HEK293 (cell line): Measurements from ENCODE around the gene CLDN1.

Experiments used
- CTCF ChIP-seq: fragments of 450-650 bp; formaldehyde crosslinking; IDR thresholded peaks from 2 replicates; pipeline ENCODE4 v1.5.1; 2016; ENCODE audit warnings: missing biosample characterization, missing genetic modification characterization
- SETDB1 ChIP-seq: IDR thresholded peaks from one replicate; pipeline ENCODE4 v1.6.1; 2017; ENCODE audit warnings: mild to moderate bottlenecking, low read length, moderate library complexity, mixed read lengths; ENCODE audit not compliant: insufficient read length
- WT1 ChIP-seq: fragments of 450-650 bp; formaldehyde crosslinking; IDR thresholded peaks from 2 replicates; pipeline ENCODE4 v1.5.1; 2016; ENCODE audit warnings: missing biosample characterization, missing genetic modification characterization
- ZBTB11 ChIP-seq: fragments of 450-650 bp; formaldehyde crosslinking; conservative IDR thresholded peaks from 2 replicates; pipeline ENCODE4 v1.5.1; 2016; ENCODE audit warnings: low read depth, missing biosample characterization, missing genetic modification characterization
- ZNF324 ChIP-seq: fragments of 450-650 bp; formaldehyde crosslinking; IDR thresholded peaks from 2 replicates; pipeline ENCODE4 v1.5.1; 2016; ENCODE audit warnings: missing biosample characterization, missing genetic modification characterization
- ZNF560 ChIP-seq: fragments of 450-650 bp; formaldehyde crosslinking; IDR thresholded peaks from 2 replicates; pipeline ENCODE4 v1.5.1; 2017; ENCODE audit warnings: missing biosample characterization, missing genetic modification characterization, borderline replicate concordance
- ZNF561 ChIP-seq: fragments of 450-650 bp; IDR thresholded peaks from 2 replicates; pipeline ENCODE4 v1.5.1; 2018; ENCODE audit warnings: missing biosample characterization, missing genetic modification characterization, borderline replicate concordance

- TF ChIP-seq CTCF (no peak), ZNF560 (tag by site-specific recombination) (no peak), ZNF324 (tag by site-specific recombination) (no peak), WT1 (tag by site-specific recombination) (no peak), ZBTB11 (tag by site-specific recombination) (no peak), SETDB1 (no peak), ZNF561 (tag by site-specific recombination) (no peak)
These were observed 61.9 kb downstream of the CLDN1 start for GRCh38 chr3:190260301-190260700.
